SH-SY5Y (cell line): ENCODE data around the gene MED27.

Experiments used
- GATA2 ChIP-seq: IDR thresholded peaks from 2 replicates; pipeline ENCODE4 v1.6.1; 2011; ENCODE audit warnings: mild to moderate bottlenecking, low read depth, low read length
- GATA3 ChIP-seq: IDR thresholded peaks from 2 replicates; pipeline ENCODE4 v1.6.1; 2011; ENCODE audit warnings: low read depth, mild to moderate bottlenecking, low read length, moderate library complexity

GRCh38 chr9:132016456-132016855 lies 63.2 kb downstream of the MED27 start:
- TF ChIP-seq GATA3 (no peak), GATA2 (no peak)
